NCI-H2107 treated with DMSO at 0.1 percent for 48 hours (cell line): ENCODE results near the gene AFP.
"Not testable (repeated sequence)": the region's sequence is repeated elsewhere in the genome, so short reads cannot be mapped to it uniquely, and the experiment has no call there.

Source experiments
- DNase-seq: peaks from one replicate; lab custom pipeline; 2025; ENCODE audit not compliant: unreplicated experiment; lab: John Stamatoyannopoulos, UW

Gene AFP

DNA sequence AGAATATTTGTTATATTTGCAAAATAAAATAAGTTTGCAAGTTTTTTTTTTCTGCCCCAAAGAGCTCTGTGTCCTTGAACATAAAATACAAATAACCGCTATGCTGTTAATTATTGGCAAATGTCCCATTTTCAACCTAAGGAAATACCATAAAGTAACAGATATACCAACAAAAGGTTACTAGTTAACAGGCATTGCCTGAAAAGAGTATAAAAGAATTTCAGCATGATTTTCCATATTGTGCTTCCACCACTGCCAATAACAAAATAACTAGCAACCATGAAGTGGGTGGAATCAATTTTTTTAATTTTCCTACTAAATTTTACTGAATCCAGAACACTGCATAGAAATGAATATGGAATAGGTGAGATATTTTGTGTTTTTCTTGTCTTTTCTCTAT lies at the start of gene AFP:
Gene AFP (plus strand): TSS at position 238 of the 400 bp plus-strand sequence. CDS start 42 bp downstream, at position 280.
- no peak for DNase-seq

- no peak for DNase-seq
Measured at GRCh38 chr4:73387552-73387951, 48.5 kb upstream of the AFP start.

DNA sequence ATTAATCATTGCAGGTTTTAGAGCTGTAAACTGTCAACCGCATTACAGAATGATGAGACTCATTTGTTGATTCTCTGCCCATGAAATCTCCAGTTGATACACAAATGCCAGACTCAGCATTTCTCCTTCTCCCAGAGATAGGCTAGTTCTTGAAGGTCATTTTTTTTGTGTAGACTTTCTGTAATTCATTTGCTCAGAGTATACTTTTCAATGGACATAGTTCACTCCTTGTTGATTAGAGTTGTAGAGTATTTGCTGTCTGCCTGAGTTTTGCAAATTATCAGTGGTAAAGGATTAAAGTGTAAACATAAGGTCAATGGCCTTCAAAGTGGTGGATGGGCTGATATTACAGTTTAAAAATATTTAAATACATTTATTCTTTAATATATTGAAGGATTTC lies 47.1 kb upstream of the AFP start:
- no peak for DNase-seq

DNA sequence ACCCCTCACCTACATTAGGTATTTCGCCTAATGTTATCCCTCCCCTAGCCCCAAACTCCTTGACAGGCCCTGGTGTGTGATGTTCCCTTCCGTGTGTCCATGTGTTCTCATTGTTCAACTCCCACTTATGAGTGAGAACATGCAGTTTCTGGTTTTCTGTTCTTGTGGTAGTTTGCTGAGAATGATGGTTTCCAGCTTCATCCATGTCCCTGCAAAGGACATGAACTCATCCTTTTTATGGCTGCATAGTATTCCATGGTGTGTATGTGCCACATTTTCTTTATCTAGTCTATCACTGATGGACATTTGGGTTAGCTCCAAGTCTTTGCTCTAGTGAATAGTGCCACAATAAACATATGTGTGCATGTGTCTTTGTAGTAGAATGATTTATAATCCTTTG lies 46.4 kb upstream of the AFP start:
- not testable (repeated sequence) for DNase-seq

GRCh38 chr4:73391774-73392173 lies 44.2 kb upstream of the AFP start:
- DNase-seq = no peak

- DNase-seq = no peak
Measured at GRCh38 chr4:73392936-73393335, 43.1 kb upstream of the AFP start.

GRCh38 chr4:73396304-73396703 lies 39.7 kb upstream of the AFP start:
- no peak for DNase-seq

DNA sequence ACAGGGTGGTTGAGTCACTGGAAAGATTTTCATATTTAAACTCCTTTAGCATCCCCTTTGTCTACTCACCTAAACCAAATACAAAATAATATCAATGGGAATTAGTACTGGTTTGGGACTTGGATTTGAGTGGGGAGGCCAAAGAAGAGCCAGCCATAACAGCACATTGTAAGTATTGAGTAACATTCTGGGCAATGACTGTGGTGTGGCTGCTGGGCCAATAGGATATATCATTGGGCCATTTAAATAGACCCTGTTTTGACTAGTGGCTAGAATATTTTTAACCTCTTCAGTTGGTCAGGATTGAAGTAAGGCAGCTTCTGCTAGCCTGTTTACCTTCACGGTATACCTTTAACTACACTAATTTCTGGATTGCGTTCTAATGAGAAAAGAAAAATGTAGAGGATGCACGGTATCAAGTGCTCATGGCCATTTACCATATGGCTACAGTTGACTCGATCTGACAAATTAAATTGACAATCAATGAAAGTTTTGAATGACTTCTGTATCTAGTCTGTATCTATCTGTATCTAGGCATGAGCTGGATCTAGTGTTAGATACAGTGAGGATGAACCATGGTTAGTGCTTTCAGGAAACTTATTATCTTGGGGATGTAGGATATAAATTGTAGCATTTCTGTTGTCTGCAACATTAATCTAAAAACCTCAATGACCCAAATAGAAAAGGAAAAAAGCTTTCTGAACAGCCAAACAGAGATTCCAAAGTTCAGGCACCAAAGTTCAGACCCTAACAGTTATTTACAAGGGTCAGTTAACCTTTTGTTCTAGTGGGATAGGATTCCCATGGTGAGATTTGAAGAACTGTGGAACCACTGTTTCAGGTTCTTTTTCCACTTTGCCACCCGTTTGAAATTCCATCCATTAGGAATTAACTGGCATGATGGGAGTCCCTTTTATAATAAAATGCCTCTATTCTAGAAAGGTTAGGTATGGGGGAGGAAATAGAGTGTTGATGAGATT lies 38.7 kb upstream of the AFP start:
- no peak for DNase-seq

- no peak for DNase-seq
Measured at GRCh38 chr4:73401412-73401811, 34.6 kb upstream of the AFP start.

GRCh38 chr4:73404042-73404441 lies 32.0 kb upstream of the AFP start, which contains the start of gene ALB:
Gene ALB (plus strand): TSS chr4:73404287. CDS start chr4:73404328, 41 bp downstream.
- DNase-seq = no peak

DNA sequence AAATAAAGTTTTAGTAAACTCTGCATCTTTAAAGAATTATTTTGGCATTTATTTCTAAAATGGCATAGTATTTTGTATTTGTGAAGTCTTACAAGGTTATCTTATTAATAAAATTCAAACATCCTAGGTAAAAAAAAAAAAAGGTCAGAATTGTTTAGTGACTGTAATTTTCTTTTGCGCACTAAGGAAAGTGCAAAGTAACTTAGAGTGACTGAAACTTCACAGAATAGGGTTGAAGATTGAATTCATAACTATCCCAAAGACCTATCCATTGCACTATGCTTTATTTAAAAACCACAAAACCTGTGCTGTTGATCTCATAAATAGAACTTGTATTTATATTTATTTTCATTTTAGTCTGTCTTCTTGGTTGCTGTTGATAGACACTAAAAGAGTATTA lies 31.6 kb upstream of the AFP start:
- no peak for DNase-seq

DNA sequence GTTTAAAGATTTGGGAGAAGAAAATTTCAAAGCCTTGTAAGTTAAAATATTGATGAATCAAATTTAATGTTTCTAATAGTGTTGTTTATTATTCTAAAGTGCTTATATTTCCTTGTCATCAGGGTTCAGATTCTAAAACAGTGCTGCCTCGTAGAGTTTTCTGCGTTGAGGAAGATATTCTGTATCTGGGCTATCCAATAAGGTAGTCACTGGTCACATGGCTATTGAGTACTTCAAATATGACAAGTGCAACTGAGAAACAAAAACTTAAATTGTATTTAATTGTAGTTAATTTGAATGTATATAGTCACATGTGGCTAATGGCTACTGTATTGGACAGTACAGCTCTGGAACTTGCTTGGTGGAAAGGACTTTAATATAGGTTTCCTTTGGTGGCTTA lies 30.9 kb upstream of the AFP start:
- DNase-seq = no peak

DNA sequence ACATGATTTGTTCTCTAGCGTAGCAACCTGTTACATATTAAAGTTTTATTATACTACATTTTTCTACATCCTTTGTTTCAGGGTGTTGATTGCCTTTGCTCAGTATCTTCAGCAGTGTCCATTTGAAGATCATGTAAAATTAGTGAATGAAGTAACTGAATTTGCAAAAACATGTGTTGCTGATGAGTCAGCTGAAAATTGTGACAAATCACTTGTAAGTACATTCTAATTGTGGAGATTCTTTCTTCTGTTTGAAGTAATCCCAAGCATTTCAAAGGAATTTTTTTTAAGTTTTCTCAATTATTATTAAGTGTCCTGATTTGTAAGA lies 29.5 kb upstream of the AFP start:
- DNase-seq = no peak

GRCh38 chr4:73407227-73407673 lies 28.8 kb upstream of the AFP start:
- no peak for DNase-seq

DNA sequence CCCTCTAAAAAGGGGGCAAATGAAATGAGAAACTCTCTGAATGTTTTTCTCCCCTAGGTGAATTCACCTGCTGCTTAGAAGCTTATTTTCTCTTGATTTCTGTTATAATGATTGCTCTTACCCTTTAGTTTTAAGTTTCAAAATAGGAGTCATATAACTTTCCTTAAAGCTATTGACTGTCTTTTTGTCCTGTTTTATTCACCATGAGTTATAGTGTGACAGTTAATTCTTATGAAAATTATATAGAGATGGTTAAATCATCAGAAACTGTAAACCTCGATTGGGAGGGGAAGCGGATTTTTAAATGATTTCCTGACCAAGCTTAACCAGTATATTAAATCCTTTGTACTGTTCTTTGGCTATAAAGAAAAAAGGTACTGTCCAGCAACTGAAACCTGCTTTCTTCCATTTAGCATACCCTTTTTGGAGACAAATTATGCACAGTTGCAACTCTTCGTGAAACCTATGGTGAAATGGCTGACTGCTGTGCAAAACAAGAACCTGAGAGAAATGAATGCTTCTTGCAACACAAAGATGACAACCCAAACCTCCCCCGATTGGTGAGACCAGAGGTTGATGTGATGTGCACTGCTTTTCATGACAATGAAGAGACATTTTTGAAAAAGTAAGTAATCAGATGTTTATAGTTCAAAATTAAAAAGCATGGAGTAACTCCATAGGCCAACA lies 27.7 kb upstream of the AFP start:
- no peak for DNase-seq

DNA sequence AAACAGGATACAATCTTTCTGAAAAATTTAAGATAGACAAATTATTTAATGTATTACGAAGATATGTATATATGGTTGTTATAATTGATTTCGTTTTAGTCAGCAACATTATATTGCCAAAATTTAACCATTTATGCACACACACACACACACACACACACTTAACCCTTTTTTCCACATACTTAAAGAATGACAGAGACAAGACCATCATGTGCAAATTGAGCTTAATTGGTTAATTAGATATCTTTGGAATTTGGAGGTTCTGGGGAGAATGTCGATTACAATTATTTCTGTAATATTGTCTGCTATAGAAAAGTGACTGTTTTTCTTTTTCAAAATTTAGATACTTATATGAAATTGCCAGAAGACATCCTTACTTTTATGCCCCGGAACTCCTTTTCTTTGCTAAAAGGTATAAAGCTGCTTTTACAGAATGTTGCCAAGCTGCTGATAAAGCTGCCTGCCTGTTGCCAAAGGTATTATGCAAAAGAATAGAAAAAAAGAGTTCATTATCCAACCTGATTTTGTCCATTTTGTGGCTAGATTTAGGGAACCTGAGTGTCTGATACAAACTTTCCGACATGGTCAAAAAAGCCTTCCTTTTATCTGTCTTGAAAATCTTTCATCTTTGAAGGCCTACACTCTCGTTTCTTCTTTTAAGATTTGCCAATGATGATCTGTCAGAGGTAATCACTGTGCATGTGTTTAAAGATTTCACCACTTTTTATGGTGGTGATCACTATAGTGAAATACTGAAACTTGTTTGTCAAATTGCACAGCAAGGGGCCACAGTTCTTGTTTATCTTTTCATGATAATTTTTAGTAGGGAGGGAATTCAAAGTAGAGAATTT lies 26.8 kb upstream of the AFP start:
- no peak for DNase-seq

DNA sequence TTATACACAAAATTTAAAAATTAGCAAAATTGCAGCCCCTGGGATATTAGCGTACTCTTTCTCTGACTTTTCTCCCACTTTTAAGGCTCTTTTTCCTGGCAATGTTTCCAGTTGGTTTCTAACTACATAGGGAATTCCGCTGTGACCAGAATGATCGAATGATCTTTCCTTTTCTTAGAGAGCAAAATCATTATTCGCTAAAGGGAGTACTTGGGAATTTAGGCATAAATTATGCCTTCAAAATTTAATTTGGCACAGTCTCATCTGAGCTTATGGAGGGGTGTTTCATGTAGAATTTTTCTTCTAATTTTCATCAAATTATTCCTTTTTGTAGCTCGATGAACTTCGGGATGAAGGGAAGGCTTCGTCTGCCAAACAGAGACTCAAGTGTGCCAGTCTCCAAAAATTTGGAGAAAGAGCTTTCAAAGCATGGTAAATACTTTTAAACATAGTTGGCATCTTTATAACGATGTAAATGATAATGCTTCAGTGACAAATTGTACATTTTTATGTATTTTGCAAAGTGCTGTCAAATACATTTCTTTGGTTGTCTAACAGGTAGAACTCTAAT lies 26.0 kb upstream of the AFP start:
- no peak for DNase-seq

DNA sequence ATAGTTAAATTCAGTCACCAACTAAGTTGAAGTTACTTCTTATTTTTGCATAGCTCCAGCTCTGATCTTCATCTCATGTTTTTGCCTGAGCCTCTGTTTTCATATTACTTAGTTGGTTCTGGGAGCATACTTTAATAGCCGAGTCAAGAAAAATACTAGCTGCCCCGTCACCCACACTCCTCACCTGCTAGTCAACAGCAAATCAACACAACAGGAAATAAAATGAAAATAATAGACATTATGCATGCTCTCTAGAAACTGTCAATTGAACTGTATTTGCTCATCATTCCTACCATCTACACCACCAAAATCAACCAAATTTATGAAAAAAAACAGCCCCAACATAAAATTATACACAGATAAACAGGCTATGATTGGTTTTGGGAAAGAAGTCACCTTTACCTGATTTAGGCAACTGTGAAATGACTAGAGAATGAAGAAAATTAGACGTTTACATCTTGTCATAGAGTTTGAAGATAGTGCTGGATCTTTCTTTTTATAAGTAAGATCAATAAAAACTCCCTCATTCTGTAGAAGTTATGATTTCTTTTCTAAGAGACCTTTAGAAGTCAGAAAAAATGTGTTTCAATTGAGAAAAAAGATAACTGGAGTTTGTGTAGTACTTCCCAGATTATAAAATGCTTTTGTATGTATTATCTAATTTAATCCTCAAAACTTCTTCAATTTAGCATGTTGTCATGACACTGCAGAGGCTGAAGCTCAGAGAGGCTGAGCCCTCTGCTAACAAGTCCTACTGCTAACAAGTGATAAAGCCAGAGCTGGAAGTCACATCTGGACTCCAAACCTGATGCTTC lies 24.9 kb upstream of the AFP start:
- no peak for DNase-seq

DNA sequence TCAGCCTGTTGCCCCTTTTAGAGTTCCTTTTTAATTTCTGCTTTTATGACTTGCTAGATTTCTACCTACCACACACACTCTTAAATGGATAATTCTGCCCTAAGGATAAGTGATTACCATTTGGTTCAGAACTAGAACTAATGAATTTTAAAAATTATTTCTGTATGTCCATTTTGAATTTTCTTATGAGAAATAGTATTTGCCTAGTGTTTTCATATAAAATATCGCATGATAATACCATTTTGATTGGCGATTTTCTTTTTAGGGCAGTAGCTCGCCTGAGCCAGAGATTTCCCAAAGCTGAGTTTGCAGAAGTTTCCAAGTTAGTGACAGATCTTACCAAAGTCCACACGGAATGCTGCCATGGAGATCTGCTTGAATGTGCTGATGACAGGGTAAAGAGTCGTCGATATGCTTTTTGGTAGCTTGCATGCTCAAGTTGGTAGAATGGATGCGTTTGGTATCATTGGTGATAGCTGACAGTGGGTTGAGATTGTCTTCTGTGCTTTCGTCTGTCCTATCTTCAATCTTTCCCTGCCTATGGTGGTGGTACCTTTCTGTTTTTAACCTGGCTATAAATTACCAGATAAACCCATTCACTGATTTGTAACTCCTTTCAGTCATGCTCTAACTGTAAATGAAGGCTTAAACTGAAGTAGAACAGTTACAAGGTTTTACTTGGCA lies 24.1 kb upstream of the AFP start:
- DNase-seq = no peak
